HepG2 (cell line): ENCODE data around the gene WDR82. TPM values are rescaled to one million over a fixed set of nuclear protein-coding genes. Genes with fewer than 3 reads are reported as not detected.

Source experiments
- AGO2 ChIP-seq: fragments of 200-400 bp; formaldehyde crosslinking; optimal IDR thresholded peaks from 2 replicates; pipeline ENCODE3; 2017; ENCODE audit warnings: mild to moderate bottlenecking, low read depth, low read length, moderate library complexity
- ELF1 ChIP-seq: sonication (generic); formaldehyde crosslinking; IDR thresholded peaks from 2 replicates; pipeline ENCODE4 v1.4.0; 2020; ENCODE audit warnings: missing genetic modification reagents
- FOXP1 ChIP-seq, 2 experiments: fragments of 450-650 bp in 1 of 2; IDR thresholded peaks; 2 replicates each; pipeline ENCODE4 v1.6.1; 2017 to 2018; ENCODE audit warnings: antibody characterized with exemption in 1 of 2
- HDAC1 ChIP-seq: sonication (generic); formaldehyde crosslinking; IDR thresholded peaks from 2 replicates; pipeline ENCODE4 v1.5.1; 2020; ENCODE audit warnings: mild to moderate bottlenecking, missing genetic modification reagents
- KLF9 ChIP-seq: IDR thresholded peaks from 2 replicates; pipeline ENCODE4 v1.6.1; 2016; ENCODE audit warnings: low read depth
- NCOA1 ChIP-seq: sonication (generic); formaldehyde crosslinking; IDR thresholded peaks from 2 replicates; pipeline ENCODE4 v1.9.0; 2021; ENCODE audit warnings: missing genetic modification reagents
- PHF8 ChIP-seq: sonication (generic); formaldehyde crosslinking; IDR thresholded peaks from 2 replicates; pipeline ENCODE4 v1.5.0; 2020; ENCODE audit warnings: missing genetic modification reagents
- SMARCC2 ChIP-seq: fragments of 450-650 bp; IDR thresholded peaks from 2 replicates; pipeline ENCODE4 v1.6.1; 2017; ENCODE audit warnings: antibody characterized with exemption, mild to moderate bottlenecking
- SPEN ChIP-seq: sonication (generic); formaldehyde crosslinking; IDR thresholded peaks from 2 replicates; pipeline ENCODE4 v1.5.1; 2020; ENCODE audit warnings: low read depth, mild to moderate bottlenecking, missing genetic modification reagents
- TBX2 ChIP-seq: sonication (generic); formaldehyde crosslinking; IDR thresholded peaks from 2 replicates; pipeline ENCODE4 v1.5.0; 2020; ENCODE audit warnings: missing genetic modification reagents, mild to moderate bottlenecking, borderline replicate concordance
- TBX3 ChIP-seq: fragments of 450-650 bp; IDR thresholded peaks from 2 replicates; pipeline ENCODE4 v1.6.1; 2017; ENCODE audit warnings: antibody characterized with exemption, mild to moderate bottlenecking, inconsistent platforms, borderline replicate concordance
- ZBTB38 ChIP-seq: sonication (generic); formaldehyde crosslinking; IDR thresholded peaks from 2 replicates; pipeline ENCODE4 v1.5.1; 2020; ENCODE audit warnings: mild to moderate bottlenecking, missing genetic modification reagents
- ZEB1 ChIP-seq: IDR thresholded peaks from 2 replicates; pipeline ENCODE4 v1.6.1; 2012; ENCODE audit warnings: mild to moderate bottlenecking, low read depth, inconsistent platforms; ENCODE audit not compliant: insufficient replicate concordance
- ZNF101 ChIP-seq: sonication (generic); formaldehyde crosslinking; IDR thresholded peaks from 2 replicates; pipeline ENCODE4 v1.4.0; 2020; ENCODE audit warnings: mild to moderate bottlenecking, low read depth, missing genetic modification reagents, borderline replicate concordance
- ZNF430 ChIP-seq: sonication (generic); formaldehyde crosslinking; IDR thresholded peaks from 2 replicates; pipeline ENCODE4 v1.9.0; 2021; ENCODE audit warnings: mild to moderate bottlenecking, missing genetic modification reagents
- ZNF605 ChIP-seq: sonication (generic); formaldehyde crosslinking; IDR thresholded peaks from 2 replicates; pipeline ENCODE4 v1.8.0; 2022; ENCODE audit warnings: mild to moderate bottlenecking, missing genetic modification reagents
- ZNF878 ChIP-seq: sonication (generic); formaldehyde crosslinking; IDR thresholded peaks from 2 replicates; pipeline ENCODE4 v1.8.1; 2023; ENCODE audit warnings: mild to moderate bottlenecking, missing genetic modification reagents, moderate library complexity
- polyA plus RNA-seq, 8 experiments: library from polyadenylated mRNA; depleted of rRNA in 3 of 8; stranded (reverse) in 7 of 8; unstranded in 1 of 8; fragments of >200 nt; fragmentation: Illumina TruSeq in 4 of 8; extraction: Trizol in 4 of 8; gene quantifications; 2 replicates each; pipeline versions ENCODE4 v1.2.1 to v1.2.3, GENCODE V29; 2011 to 2016; ENCODE audit warnings: low read depth in 4 of 8, missing spikeins in 1 of 8, mixed read lengths in 1 of 8; ENCODE audit not compliant: insufficient read depth in 1 of 8
- total RNA-seq, 5 experiments: library from RNA; depleted of rRNA; stranded (reverse); fragments of >200 nt; fragmentation: Illumina TruSeq; extraction: Trizol; gene quantifications; 2 replicates each; pipeline ENCODE4 v1.2.3, GENCODE V29; 2016; ENCODE audit warnings: low read depth in 1 of 5
- TF ChIP-seq, protein P1 (sequence below): sonication (generic); formaldehyde crosslinking; IDR thresholded peaks from 2 replicates; pipeline ENCODE4 v1.8.1; 2023; ENCODE audit warnings: missing genetic modification reagents, mild to moderate bottlenecking, borderline replicate concordance
- TF ChIP-seq, protein P2 (sequence below): sonication (generic); formaldehyde crosslinking; IDR thresholded peaks from 2 replicates; pipeline ENCODE4 v1.4.0; 2020; ENCODE audit warnings: missing genetic modification reagents, mild to moderate bottlenecking, borderline replicate concordance
- TF ChIP-seq, protein P3 (sequence below): sonication (generic); formaldehyde crosslinking; IDR thresholded peaks from 2 replicates; pipeline ENCODE4 v1.5.1; 2020; ENCODE audit warnings: mild to moderate bottlenecking, missing genetic modification reagents, moderate library complexity
- TF ChIP-seq, protein P4 (sequence below): sonication (generic); formaldehyde crosslinking; IDR thresholded peaks from 2 replicates; pipeline ENCODE4 v1.5.1; 2020; ENCODE audit warnings: missing genetic modification reagents, mild to moderate bottlenecking, borderline replicate concordance
- TF ChIP-seq, protein P5 (sequence below): sonication (generic); formaldehyde crosslinking; IDR thresholded peaks from 2 replicates; pipeline ENCODE4 v1.4.0; 2020; ENCODE audit warnings: missing genetic modification reagents, low read depth, mild to moderate bottlenecking, borderline replicate concordance

Gene WDR82
- total and polyA plus RNA-seq, 2 of the 13 experiments (the other 11 are each of a cell fraction or from before 2014, with no cell fraction given) = 39.1 to 59.5 TPM

DNA sequence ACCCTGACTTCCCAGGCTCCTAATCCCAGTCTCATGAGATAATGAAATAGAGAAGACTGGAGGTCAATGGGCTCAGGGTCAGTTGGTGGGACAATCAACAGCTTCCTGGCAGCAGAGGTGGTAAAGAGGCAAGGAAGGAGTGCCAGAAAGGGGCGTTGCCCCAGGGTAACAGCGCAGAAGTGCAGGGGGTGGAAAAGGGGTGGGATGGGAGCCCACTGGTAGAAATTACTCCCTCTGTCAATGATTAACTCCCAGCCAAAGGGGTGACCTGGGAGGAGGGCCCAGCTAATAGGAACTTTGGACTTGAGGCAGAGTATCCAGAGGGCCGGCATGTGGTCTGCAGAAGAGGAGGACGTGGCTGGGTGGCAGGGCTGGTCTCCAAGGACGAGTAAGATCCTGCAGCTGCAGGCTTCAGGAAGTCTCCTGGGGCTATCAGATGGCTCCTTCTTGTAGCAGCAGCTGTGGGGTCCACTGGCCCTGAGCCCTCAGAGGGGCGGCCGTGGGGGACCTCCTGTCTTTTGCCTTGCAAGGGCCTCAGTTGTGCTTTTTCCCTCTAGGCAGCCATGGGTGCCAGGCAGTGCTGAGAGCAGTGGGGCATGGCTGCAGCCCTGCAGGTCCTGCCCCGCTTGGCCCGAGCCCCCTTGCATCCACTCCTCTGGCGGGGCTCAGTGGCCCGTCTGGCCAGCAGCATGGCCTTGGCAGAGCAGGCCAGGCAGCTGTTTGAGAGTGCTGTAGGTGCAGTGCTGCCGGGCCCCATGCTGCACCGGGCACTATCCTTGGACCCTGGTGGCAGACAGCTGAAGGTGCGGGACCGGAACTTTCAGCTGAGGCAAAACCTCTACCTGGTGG lies 11.5 kb upstream of the WDR82 start (continued):
- TF ChIP-seq ZEB1 (peak; percentile 86), NCOA1 (CRISPR knock-in tag) (0 out of 2 replicates have a peak, but pooled peaks have one; percentile 60), SMARCC2 (no peak), FOXP1 (IDR thresholded peaks at IDR 0.05) (no peak), FOXP1 (CRISPR knock-in tag; IDR thresholded peaks at IDR 0.05) (peak; percentile 59), AGO2 (peak; percentile 90), ZNF605 (CRISPR knock-in tag) (peak; percentile 82), ZNF430 (peak; percentile 72; the same call in 1 of the 2 replicates), ZBTB38 (CRISPR knock-in tag) (peak; percentile 10), TBX2 (CRISPR knock-in tag) (peak; percentile 100), SPEN (CRISPR knock-in tag) (peak; percentile 56; the same call in 1 of the 2 replicates), HDAC1 (peak; percentile 90), PHF8 (CRISPR knock-in tag) (peak; percentile 66; the same call in 1 of the 2 replicates), TBX3 (peak; percentile 89), ELF1 (CRISPR knock-in tag) (peak; percentile 29; the same call in 1 of the 2 replicates), KLF9 (CRISPR knock-in tag) (peak; percentile 38; the same call in 1 of the 2 replicates), ZNF878 (peak; percentile 95), ZNF101 (CRISPR knock-in tag) (no peak; the same call in 1 of the 2 replicates)
- TF ChIP-seq, protein P1, sequence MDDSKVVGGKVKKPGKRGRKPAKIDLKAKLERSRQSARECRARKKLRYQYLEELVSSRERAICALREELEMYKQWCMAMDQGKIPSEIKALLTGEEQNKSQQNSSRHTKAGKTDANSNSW (CRISPR knock-in tag) = peak; percentile 37; the same call in 1 of the 2 replicates
- TF ChIP-seq, protein P2, sequence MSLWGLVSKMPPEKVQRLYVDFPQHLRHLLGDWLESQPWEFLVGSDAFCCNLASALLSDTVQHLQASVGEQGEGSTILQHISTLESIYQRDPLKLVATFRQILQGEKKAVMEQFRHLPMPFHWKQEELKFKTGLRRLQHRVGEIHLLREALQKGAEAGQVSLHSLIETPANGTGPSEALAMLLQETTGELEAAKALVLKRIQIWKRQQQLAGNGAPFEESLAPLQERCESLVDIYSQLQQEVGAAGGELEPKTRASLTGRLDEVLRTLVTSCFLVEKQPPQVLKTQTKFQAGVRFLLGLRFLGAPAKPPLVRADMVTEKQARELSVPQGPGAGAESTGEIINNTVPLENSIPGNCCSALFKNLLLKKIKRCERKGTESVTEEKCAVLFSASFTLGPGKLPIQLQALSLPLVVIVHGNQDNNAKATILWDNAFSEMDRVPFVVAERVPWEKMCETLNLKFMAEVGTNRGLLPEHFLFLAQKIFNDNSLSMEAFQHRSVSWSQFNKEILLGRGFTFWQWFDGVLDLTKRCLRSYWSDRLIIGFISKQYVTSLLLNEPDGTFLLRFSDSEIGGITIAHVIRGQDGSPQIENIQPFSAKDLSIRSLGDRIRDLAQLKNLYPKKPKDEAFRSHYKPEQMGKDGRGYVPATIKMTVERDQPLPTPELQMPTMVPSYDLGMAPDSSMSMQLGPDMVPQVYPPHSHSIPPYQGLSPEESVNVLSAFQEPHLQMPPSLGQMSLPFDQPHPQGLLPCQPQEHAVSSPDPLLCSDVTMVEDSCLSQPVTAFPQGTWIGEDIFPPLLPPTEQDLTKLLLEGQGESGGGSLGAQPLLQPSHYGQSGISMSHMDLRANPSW (CRISPR knock-in tag) = peak; percentile 93; the same call in 1 of the 2 replicates
- TF ChIP-seq, protein P3, sequence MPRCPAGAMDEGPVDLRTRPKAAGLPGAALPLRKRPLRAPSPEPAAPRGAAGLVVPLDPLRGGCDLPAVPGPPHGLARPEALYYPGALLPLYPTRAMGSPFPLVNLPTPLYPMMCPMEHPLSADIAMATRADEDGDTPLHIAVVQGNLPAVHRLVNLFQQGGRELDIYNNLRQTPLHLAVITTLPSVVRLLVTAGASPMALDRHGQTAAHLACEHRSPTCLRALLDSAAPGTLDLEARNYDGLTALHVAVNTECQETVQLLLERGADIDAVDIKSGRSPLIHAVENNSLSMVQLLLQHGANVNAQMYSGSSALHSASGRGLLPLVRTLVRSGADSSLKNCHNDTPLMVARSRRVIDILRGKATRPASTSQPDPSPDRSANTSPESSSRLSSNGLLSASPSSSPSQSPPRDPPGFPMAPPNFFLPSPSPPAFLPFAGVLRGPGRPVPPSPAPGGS (CRISPR knock-in tag) = peak; percentile 56; the same call in 1 of the 2 replicates
- TF ChIP-seq, protein P4, sequence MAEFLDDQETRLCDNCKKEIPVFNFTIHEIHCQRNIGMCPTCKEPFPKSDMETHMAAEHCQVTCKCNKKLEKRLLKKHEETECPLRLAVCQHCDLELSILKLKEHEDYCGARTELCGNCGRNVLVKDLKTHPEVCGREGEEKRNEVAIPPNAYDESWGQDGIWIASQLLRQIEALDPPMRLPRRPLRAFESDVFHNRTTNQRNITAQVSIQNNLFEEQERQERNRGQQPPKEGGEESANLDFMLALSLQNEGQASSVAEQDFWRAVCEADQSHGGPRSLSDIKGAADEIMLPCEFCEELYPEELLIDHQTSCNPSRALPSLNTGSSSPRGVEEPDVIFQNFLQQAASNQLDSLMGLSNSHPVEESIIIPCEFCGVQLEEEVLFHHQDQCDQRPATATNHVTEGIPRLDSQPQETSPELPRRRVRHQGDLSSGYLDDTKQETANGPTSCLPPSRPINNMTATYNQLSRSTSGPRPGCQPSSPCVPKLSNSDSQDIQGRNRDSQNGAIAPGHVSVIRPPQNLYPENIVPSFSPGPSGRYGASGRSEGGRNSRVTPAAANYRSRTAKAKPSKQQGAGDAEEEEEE (CRISPR knock-in tag) = no peak; the same call in 1 of the 2 replicates
- TF ChIP-seq, protein P5, sequence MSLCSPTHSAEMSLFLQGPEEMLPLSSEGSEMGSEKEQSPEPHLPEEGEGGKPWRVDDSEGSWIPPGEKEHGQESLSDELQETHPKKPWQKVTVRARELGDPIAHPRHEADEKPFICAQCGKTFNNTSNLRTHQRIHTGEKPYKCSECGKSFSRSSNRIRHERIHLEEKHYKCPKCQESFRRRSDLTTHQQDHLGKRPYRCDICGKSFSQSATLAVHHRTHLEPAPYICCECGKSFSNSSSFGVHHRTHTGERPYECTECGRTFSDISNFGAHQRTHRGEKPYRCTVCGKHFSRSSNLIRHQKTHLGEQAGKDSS (CRISPR knock-in tag) = peak; percentile 22; the same call in 1 of the 2 replicates
